ENCODE data around the gene RNF40.
A peak's percentile ranks its signal among the peaks of the same experiment; 100 is the strongest.

RNF40 gene

DNA sequence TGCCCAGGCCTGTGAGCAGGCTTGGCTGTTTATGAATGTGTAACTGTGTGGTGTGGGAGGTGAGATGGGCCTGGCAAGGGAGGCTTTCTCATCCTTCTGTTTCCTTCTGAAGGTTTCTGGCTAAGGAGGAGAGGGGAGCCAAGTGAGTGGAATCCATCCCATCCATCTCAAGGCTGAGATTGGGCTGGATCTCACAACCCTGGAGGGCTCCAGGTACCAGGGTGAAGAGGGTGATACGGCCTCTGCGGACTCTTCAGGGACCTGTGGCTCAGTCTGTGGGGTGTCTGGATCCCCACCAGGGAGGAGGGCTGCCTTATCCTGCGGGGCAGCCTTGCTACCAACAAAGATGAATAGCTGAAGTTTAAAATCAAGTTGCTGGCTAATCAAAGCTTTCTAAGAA, 17.9 kb downstream of the RNF40 start:
- Histone ChIP-seq H3K4me3 (ENCODE audit: severe bottlenecking) (no peak overlapping the region), H3K27ac (ENCODE audit: poor library complexity, severe bottlenecking) (no peak overlapping the region), H3K27me3 (ENCODE audit: insufficient read depth, poor library complexity, severe bottlenecking) (no peaks in the 10 kb centered on the region), H3K4me1 (ENCODE audit: insufficient read depth, poor library complexity, severe bottlenecking) (peaks cover 5% of the 10 kb centered on the region), H3K36me3 (ENCODE audit: low read depth) (peaks cover 20% of the 10 kb centered on the region), H3K9me3 (ENCODE audit: severe bottlenecking) (no peaks in the 10 kb centered on the region)
- DNase-seq (ENCODE audit: low spot score): no peak
- TF ChIP-seq, protein P1, sequence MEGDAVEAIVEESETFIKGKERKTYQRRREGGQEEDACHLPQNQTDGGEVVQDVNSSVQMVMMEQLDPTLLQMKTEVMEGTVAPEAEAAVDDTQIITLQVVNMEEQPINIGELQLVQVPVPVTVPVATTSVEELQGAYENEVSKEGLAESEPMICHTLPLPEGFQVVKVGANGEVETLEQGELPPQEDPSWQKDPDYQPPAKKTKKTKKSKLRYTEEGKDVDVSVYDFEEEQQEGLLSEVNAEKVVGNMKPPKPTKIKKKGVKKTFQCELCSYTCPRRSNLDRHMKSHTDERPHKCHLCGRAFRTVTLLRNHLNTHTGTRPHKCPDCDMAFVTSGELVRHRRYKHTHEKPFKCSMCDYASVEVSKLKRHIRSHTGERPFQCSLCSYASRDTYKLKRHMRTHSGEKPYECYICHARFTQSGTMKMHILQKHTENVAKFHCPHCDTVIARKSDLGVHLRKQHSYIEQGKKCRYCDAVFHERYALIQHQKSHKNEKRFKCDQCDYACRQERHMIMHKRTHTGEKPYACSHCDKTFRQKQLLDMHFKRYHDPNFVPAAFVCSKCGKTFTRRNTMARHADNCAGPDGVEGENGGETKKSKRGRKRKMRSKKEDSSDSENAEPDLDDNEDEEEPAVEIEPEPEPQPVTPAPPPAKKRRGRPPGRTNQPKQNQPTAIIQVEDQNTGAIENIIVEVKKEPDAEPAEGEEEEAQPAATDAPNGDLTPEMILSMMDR (IDR thresholded peaks at IDR 0.05; ENCODE audit: poor library complexity, severe bottlenecking): no peak
- ATAC-seq (ENCODE audit: low read depth): no peak

GRCh38 chr16:30780549-30780948, 18.4 kb downstream of the RNF40 start:
- peaks cover 20% of the 10 kb centered on the region for H3K36me3 ChIP-seq (ENCODE audit: low read depth)
- TF ChIP-seq, protein P1 (IDR thresholded peaks at IDR 0.05; ENCODE audit: poor library complexity, severe bottlenecking): no peak
- ATAC-seq (ENCODE audit: low read depth): no peak

DNA sequence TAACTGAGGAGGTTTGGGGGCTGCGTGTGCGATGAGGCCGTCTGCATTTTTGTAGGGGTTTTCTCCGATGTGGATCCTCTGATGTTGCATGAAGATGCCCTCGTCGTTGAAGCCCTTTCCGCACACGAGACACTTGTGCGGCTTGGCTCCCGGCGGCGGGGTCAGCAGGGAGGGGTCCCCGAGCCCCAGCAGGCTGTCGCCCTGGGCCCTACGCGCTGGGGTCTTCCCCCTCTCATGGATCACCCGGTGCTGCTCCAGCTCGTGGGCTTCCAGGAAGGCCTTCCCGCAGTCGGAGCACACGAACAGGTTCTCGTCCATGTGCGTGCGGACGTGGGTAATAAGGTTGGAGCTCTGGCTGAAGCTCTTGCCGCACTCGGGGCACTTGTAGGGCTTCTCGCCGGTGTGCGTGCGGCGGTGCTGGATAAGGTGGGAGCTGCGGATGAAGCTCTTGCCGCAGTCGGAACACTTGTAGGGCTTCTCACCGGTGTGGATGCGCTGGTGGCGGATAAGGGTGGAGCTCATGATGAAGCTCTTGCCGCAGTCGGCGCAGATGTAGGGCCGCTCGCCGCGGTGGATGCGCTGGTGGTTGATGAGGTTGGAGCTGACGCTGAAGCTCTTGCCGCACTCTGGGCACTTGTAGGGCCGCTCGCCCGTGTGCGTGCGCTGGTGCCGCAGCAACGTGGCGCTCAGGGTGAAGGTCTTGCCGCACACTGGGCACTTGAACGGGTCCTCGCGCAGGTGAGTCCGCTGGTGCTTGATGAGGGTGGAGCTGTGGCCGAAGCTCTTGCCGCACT, 20.6 kb downstream of the RNF40 start:
- no peaks in the 10 kb centered on the region for H3K27me3 ChIP-seq (ENCODE audit: insufficient read depth, poor library complexity, severe bottlenecking)
- H3K4me1 ChIP-seq (ENCODE audit: insufficient read depth, poor library complexity, severe bottlenecking): peaks cover 6% of the 10 kb centered on the region
- TF ChIP-seq, protein P1 (IDR thresholded peaks at IDR 0.05; ENCODE audit: poor library complexity, severe bottlenecking): no peak
- H3K4me3 ChIP-seq (ENCODE audit: severe bottlenecking): no peak overlapping the region
- H3K9me3 ChIP-seq (ENCODE audit: severe bottlenecking): no peaks in the 10 kb centered on the region
- peaks cover 20% of the 10 kb centered on the region for H3K36me3 ChIP-seq (ENCODE audit: low read depth)
- H3K27ac ChIP-seq (ENCODE audit: poor library complexity, severe bottlenecking): no peak overlapping the region
- DNase-seq (ENCODE audit: low spot score): peak; percentile 61
- no peak for ATAC-seq (ENCODE audit: low read depth)

More at GRCh38 chr16:30780549-30780948, 18.4 kb downstream of the RNF40 start:
- DNase-seq (ENCODE audit: low spot score): no peak
- no peak overlapping the region for H3K4me3 ChIP-seq (ENCODE audit: severe bottlenecking)
- peaks cover 5% of the 10 kb centered on the region for H3K4me1 ChIP-seq (ENCODE audit: insufficient read depth, poor library complexity, severe bottlenecking)
- H3K9me3 ChIP-seq (ENCODE audit: severe bottlenecking): no peaks in the 10 kb centered on the region
- no peak overlapping the region for H3K27ac ChIP-seq (ENCODE audit: poor library complexity, severe bottlenecking)
- H3K27me3 ChIP-seq (ENCODE audit: insufficient read depth, poor library complexity, severe bottlenecking): no peaks in the 10 kb centered on the region

GRCh38 chr16:30783280-30784109, 21.4 kb downstream of the RNF40 start:
- H3K36me3 ChIP-seq (ENCODE audit: low read depth): peaks cover 20% of the 10 kb centered on the region
- peak; percentile 69 for DNase-seq (ENCODE audit: low spot score)
- no peak overlapping the region for H3K4me3 ChIP-seq (ENCODE audit: severe bottlenecking)
- TF ChIP-seq, protein P1 (IDR thresholded peaks at IDR 0.05; ENCODE audit: poor library complexity, severe bottlenecking): no peak
- ATAC-seq (ENCODE audit: low read depth): no peak
- no peak overlapping the region for H3K27ac ChIP-seq (ENCODE audit: poor library complexity, severe bottlenecking)
- peaks cover 9% of the 10 kb centered on the region for H3K4me1 ChIP-seq (ENCODE audit: insufficient read depth, poor library complexity, severe bottlenecking)
- H3K27me3 ChIP-seq (ENCODE audit: insufficient read depth, poor library complexity, severe bottlenecking): no peaks in the 10 kb centered on the region
- no peaks in the 10 kb centered on the region for H3K9me3 ChIP-seq (ENCODE audit: severe bottlenecking)

All from RWPE2 (cell line).